ACC112 (cell line): ENCODE results near the gene NCBP2L.

Experiments used
- H2AFZ ChIP-seq: fragments of 200-600 bp; sonication (generic); one replicate; pipeline ENCODE4 v1.6.0; 2017; ENCODE audit warnings: antibody characterized with exemption, low read length; ENCODE audit not compliant: unreplicated experiment
- H3K27ac ChIP-seq: fragments of 200-600 bp; sonication (generic); 2 replicates; pipeline ENCODE4 v1.5.1; 2014; ENCODE audit warnings: low read depth, mild to moderate bottlenecking, antibody characterized with exemption, low read length, moderate library complexity
- H3K27me3 ChIP-seq: fragments of 200-600 bp; sonication (generic); 2 replicates; pipeline ENCODE4 v1.6.1; 2014; ENCODE audit warnings: mild to moderate bottlenecking, antibody characterized with exemption, low read length, moderate library complexity, mixed read lengths; ENCODE audit not compliant: insufficient read depth
- H3K36me3 ChIP-seq: fragments of 200-600 bp; sonication (generic); 2 replicates; pipeline ENCODE4 v1.6.1; 2016; ENCODE audit warnings: mild to moderate bottlenecking, antibody characterized with exemption, low read length, moderate library complexity, mixed read lengths; ENCODE audit not compliant: insufficient read depth
- H3K4me1 ChIP-seq: fragments of 200-600 bp; sonication (generic); one replicate; pipeline ENCODE4 v1.6.1; 2016; ENCODE audit warnings: low read length, mixed read lengths; ENCODE audit not compliant: insufficient read depth, unreplicated experiment, control insufficient read depth
- H3K4me3 ChIP-seq: fragments of 200-600 bp; sonication (generic); 2 replicates; pipeline ENCODE4 v1.5.1; 2014; ENCODE audit warnings: mild to moderate bottlenecking, low read depth, low read length
- H3K79me2 ChIP-seq: fragments of 200-600 bp; sonication (generic); one replicate; pipeline ENCODE4 v1.6.0; 2016; ENCODE audit warnings: low read length; ENCODE audit not compliant: control insufficient read depth, unreplicated experiment, insufficient read depth

Gene NCBP2L

DNA sequence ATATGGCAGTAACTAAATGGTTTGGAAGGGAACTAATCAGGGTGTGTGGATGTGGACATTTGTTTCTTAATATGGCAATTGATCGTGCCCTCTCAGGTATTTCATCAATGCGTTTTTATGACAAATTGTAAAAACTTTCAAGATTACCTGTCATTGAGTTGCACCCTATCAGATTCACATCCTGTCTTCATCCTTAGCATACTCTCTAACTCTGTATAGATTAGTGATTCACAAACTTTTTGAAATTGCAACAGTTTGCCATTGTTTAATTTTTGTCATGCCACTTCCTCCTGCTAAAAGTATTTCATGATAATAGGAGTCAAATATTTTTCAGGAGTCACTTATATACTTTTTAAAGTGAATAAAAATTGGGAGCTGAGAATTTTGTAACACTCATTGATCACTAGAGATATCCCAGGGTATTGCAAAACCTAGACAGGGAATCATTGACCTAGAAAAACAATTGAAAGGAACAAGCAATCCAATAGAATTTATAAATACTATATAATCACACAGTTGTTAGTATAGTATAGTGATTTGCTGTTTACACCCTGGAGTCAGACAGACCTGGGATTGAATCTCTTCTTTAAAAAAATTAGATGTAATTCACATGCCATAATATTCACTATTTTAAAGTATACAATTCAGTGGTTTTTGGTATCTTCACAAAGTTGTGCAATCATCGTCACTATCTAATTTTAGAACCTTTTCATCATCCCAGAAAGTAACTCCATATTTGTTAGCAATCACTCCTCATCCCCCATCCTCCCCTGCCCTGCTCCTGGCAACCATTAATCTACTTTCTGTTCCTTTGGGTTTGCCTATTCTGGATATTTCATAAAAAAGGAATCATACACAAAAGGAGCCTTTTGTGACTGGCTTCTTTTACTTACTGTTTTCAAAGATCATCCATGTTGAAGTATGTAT, 57.0 kb downstream of the NCBP2L start:
- Histone ChIP-seq H3K27me3 (no peaks in the 10 kb centered on the region), H3K79me2 (peaks cover 16% of the 10 kb centered on the region), H3K4me3 (no peak overlapping the region), H3K4me1 (peaks cover 7% of the 10 kb centered on the region), H3K36me3 (no peaks in the 10 kb centered on the region), H3K27ac (peak overlapping the region; percentile 37; the same call in 1 of the 2 replicates), H2AFZ (no peak overlapping the region)

DNA sequence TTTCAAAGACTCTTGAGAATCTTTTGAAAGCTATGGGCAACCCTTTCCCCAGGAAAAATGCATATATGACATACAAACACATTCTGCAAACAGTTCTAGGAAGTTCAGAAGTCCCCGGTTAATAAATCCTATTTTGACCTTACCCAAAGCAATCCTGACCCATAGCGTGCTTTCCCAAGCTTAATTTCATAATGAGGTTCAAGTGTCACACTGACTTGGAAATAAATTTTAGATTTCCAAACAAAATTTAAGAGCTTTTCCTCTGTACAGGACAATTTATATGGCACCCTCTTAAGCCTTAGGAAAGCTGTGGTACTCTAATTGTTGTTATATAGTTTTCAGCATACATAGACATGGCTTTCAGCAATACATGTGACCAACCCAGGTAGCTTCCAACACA, 59.4 kb downstream of the NCBP2L start:
- no peak overlapping the region for H3K27ac ChIP-seq
- peaks cover 7% of the 10 kb centered on the region for H3K4me1 ChIP-seq
- no peak overlapping the region for H3K4me3 ChIP-seq
- no peak overlapping the region for H2AFZ ChIP-seq
- no peaks in the 10 kb centered on the region for H3K36me3 ChIP-seq
- no peaks in the 10 kb centered on the region for H3K27me3 ChIP-seq
- peaks cover 8% of the 10 kb centered on the region for H3K79me2 ChIP-seq

DNA sequence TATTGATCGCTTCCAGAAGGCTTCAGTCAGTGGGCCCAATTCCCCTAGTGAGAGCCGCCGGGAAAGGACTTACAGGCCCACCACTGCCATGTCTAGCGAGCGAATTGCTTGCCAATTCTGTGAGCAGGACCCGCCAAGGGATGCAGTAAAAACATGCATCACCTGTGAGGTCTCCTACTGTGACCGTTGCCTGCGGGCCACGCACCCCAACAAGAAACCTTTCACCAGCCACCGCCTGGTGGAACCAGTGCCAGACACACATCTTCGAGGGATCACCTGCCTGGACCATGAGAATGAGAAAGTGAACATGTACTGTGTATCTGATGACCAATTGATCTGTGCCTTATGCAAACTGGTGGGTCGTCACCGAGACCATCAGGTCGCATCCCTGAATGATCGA, 63.4 kb downstream of the NCBP2L start:
- H3K27me3 ChIP-seq, result no peaks in the 10 kb centered on the region
- H3K36me3 ChIP-seq, result no peaks in the 10 kb centered on the region
- no peak overlapping the region for H3K4me3 ChIP-seq
- no peak overlapping the region for H3K27ac ChIP-seq
- H2AFZ ChIP-seq, result no peak overlapping the region
- H3K4me1 ChIP-seq, result no peaks in the 10 kb centered on the region
- H3K79me2 ChIP-seq, result peaks cover 4% of the 10 kb centered on the region

DNA sequence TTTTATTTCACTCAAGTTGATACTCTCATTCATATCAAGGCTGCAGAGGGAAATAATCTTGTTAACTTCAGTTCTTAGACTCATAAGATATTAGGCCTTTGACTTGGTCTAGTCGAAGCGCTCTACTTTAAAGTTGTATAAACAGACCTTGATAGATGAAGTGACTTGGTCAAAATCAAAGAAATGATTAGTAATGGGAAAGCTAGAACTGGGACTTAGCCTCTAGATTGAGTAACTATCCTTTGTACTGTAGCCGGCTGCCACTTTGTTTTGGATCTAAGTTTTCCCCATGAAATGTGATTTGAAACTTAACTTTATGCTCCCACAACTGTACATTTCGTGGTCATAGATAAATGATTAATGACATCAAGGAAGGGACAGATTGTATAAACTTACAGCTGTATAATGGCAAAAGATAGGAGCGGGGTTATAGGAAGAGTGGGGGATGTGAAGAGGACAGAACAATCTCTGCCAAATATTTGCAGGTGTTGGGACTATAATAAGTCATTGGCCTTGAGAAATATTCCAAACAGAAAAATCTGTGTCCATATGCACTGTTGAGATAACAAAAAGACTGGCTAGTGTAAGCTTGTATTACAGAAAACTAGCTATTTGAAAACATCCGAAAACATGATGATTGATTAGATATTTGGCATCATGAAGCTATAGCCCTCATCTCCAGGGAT, 65.3 kb downstream of the NCBP2L start:
- Histone ChIP-seq H3K4me3 (no peak overlapping the region), H3K27me3 (no peaks in the 10 kb centered on the region), H2AFZ (no peak overlapping the region), H3K4me1 (no peaks in the 10 kb centered on the region), H3K79me2 (peaks cover 4% of the 10 kb centered on the region), H3K27ac (no peak overlapping the region), H3K36me3 (no peaks in the 10 kb centered on the region)
